ENCODE results near the gene BIRC6.
"Not testable (repeated sequence)": the region's sequence is repeated elsewhere in the genome, so short reads cannot be mapped to it uniquely, and the experiment has no call there.

The BIRC6 gene

DNA sequence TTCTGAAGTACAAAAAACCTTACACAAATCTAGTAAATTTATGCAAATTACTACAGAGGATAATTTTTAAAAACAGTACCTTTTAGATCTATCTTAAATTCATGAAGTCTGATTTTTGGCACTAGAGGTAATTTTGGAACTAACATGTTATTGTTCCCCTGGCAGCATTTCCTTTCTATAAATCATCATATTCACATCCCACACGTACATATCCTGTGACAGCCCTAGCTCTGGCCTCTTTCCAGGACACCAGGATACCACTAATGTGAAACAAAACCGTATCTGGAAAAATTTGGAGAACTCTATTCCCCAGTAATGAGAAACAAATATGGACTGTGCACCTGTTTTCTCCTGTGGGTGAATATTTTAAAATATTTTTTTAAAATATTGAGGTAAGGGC, 14.0 kb upstream of the BIRC6 start:
- DNase-seq (ENCODE audit: extremely low spot score): no peak
- ChIA-PET CTCF (no interaction called here), POLR2A (no interaction called here)
- no peak for TF ChIP-seq CTCF (IDR thresholded peaks at IDR 0.05; ENCODE audit: control extremely low read depth, extremely low read depth, low read depth, missing control alignments)

DNA sequence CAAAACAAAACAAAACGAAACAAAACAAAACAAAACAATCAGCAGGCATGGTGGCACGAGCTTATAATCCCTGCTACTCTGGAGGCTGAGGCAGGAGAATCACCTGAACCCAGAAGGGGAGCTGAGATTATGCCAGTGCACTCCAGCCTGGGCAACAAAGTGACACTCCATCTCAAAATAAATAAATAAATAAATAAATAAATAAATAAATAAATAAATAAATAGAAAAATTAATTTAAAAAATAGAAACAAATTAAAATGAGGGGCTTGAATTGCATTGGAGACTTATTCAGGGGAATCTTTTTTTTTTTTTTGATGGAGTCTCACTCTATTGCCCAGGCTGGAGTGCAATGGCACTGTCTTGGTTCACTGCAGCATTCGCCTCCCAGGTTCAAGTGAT, 6.0 kb upstream of the BIRC6 start:
- DNase-seq (ENCODE audit: extremely low spot score); CTCF ChIA-PET; POLR2A ChIA-PET: not testable (repeated sequence)

GRCh38 chr2:32355976-32356680, 695 bp upstream of the BIRC6 start:
- ChIA-PET POLR2A (interaction anchor here (1.0 kb wide), 1 partner anchor 13 kb away, joined by 3 read pairs; no protein-coding TSS in a partner anchor), CTCF (interaction anchor here (0.8 kb wide), 1 partner anchor 74 kb away, joined by 3 read pairs; no protein-coding TSS in a partner anchor)
- DNase-seq (ENCODE audit: extremely low spot score): no peak
- no peak for TF ChIP-seq CTCF (IDR thresholded peaks at IDR 0.05; ENCODE audit: control extremely low read depth, extremely low read depth, low read depth, missing control alignments)

- DNase-seq (ENCODE audit: extremely low spot score): peak; percentile 48
- POLR2A ChIA-PET: no interaction called here
- no peak for TF ChIP-seq CTCF (IDR thresholded peaks at IDR 0.05; ENCODE audit: control extremely low read depth, extremely low read depth, low read depth, missing control alignments)
- CTCF ChIA-PET: no interaction called here
Observed at GRCh38 chr2:32357318-32358110, 691 bp downstream of the BIRC6 start.

- TF ChIP-seq CTCF (IDR thresholded peaks at IDR 0.05; ENCODE audit: control extremely low read depth, extremely low read depth, low read depth, missing control alignments): no peak
- CTCF ChIA-PET: no interaction called here
- no peak for DNase-seq (ENCODE audit: extremely low spot score)
- POLR2A ChIA-PET: no interaction called here
Observed at GRCh38 chr2:32358111-32358482, 1.3 kb downstream of the BIRC6 start.

- ChIA-PET POLR2A (no interaction called here), CTCF (interaction anchor here (0.8 to 1.0 kb wide), 2 partner anchors 8 to 25 kb away, joined by 3 read pairs; no protein-coding TSS in a partner anchor)
- peak; percentile 25 for DNase-seq (ENCODE audit: extremely low spot score)
- TF ChIP-seq CTCF (IDR thresholded peaks at IDR 0.05; ENCODE audit: control extremely low read depth, extremely low read depth, low read depth, missing control alignments): no peak
Observed at GRCh38 chr2:32360416-32360815, 3.6 kb downstream of the BIRC6 start.

DNA sequence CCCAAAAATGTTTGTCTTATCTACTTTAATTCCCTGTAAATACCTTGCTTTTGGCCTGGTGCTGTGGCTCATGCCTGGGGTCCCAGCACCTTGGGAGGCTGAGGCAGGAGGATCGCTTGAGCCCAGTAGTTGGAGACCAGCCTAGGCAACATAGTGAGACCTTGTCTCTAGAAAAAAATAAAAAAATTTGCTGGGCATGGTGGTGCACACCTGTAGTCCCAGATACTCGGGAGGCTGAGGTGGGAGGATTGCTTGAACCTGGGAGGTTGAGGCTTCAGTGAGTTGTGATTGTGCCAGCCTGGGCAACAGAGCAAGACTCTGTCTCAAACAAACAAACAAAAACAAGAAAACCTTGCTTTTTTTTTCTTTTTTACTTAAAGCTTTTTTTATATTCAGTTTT, 6.2 kb downstream of the BIRC6 start:
- CTCF ChIA-PET: interaction anchor here (1.2 kb wide), 1 partner anchor 16 kb away, joined by 3 read pairs; no protein-coding TSS in a partner anchor
- POLR2A ChIA-PET; DNase-seq (ENCODE audit: extremely low spot score): not testable (repeated sequence)
